ENCODE data around the gene MAB21L4.

DNA sequence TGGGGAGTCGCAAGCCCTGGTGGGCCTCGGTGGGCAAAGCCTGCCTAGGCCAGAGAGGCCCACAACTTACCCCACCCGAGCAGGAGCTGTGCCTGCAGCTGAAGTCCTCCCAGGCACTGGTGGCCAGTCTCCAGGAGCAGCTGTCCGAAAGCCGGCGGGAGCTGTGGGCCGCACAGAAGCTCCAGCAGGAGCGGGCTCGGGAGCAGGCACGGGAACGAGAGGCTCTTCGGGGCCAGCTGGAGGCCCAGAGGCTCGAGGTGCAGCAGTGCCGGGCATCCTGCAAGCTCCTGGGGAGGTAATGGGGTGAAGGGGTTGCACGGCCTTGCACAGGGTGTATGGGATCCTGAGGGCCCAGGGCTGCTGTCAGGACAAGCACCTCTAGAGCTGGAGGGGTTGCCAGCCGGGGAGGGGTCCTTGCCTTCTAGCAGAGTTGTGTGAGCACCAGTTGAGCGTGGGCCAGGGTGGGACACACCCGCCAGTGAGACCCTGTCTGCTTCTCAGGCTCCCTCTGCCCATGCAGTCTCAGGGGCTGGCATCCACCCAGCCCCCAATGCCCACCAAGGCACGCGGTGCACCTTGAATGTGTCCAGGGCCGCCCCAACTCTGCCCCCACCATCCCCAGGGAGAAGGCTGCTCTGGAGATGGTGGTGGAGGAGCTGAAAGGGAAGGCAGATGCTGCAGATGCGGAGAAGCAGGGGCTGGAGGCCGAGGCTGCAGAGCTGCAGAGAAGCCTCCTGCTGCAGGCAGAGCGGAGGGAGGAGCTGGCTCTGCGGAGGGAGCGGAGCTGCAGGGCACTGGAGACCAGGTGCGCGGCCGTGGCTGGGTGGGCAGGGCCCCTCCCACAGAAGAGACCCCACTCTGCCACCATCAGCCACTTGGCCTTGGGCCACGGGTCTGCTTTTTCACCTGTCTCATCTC is 37.4 kb upstream of the MAB21L4 start:
- no peak for TF ChIP-seq ZNF274 (IDR thresholded peaks at IDR 0.05; ENCODE audit: low read depth, low read length)
- TF ChIP-seq YY1 (IDR thresholded peaks at IDR 0.05; ENCODE audit: insufficient read depth, insufficient read length) = no peak
